ENCODE data around the gene ATP5PF. TPM values are rescaled to one million over a fixed set of nuclear protein-coding genes. Genes with fewer than 3 reads are reported as not detected.

Gene ATP5PF
- total and polyA plus RNA-seq, 2 of the 4 experiments (the other 2 are of a cell fraction) = 76.0 to 190 TPM

- Histone ChIP-seq H3K9me3 (ENCODE audit: control insufficient read depth, insufficient read depth, low read length) (no peaks in the 10 kb centered on the region), H2BK5ac (ENCODE audit: low read depth, low read length, poor library complexity, severe bottlenecking) (no peak overlapping the region), H3K56ac (ENCODE audit: extremely low read depth, insufficient read depth, low read length) (no peak overlapping the region), H3K18ac (ENCODE audit: low read depth, low read length) (no peak overlapping the region), H2AK5ac (ENCODE audit: low read depth, low read length) (no peak overlapping the region), H3K27ac (ENCODE audit: insufficient read depth, low read length) (no peak overlapping the region), H2BK15ac (ENCODE audit: low read depth, low read length) (no peak overlapping the region), H3K27me3 (ENCODE audit: control insufficient read depth, insufficient read depth, low read length) (no peaks in the 10 kb centered on the region), H3K14ac (replicated peaks; ENCODE audit: low read depth, low read length) (no peak overlapping the region), H2AFZ (replicated peaks; ENCODE audit: low read length, poor library complexity) (no peak overlapping the region), H2AK9ac (replicated peaks; ENCODE audit: low read depth, low read length, poor library complexity) (no peak overlapping the region), H3K4ac (ENCODE audit: low read depth, low read length) (no peak overlapping the region), H3K23ac (ENCODE audit: low read depth, low read length) (no peak overlapping the region; the same call in 1 of the 2 replicates), H3K9me1 (ENCODE audit: insufficient read depth, low read length) (no peaks in the 10 kb centered on the region), H2BK120ac (ENCODE audit: low read depth, low read length) (no peak overlapping the region), H4K5ac (ENCODE audit: low read depth, low read length) (no peak overlapping the region), H4K20me1 (ENCODE audit: insufficient read depth, low read length) (no peaks in the 10 kb centered on the region; the same call in 1 of the 2 replicates), H3K36me3 (ENCODE audit: control insufficient read depth, insufficient read depth, low read length) (peaks cover 5% of the 10 kb centered on the region; the same call in 1 of the 2 replicates), H3K4me1 (ENCODE audit: control insufficient read depth, insufficient read depth, low read length) (no peaks in the 10 kb centered on the region), H3K4me3 (ENCODE audit: insufficient read depth, low read depth, low read length) (no peak overlapping the region), H2BK20ac (ENCODE audit: low read depth, low read length) (no peak overlapping the region), H3K9ac (ENCODE audit: low read depth, low read length) (no peak overlapping the region), H3K79me1 (ENCODE audit: low read depth in 1 of 2, low read length in 2 of 2) (peaks cover 5 to 22% of the 10 kb centered on the region in 2 experiments), H4K91ac (ENCODE audit: insufficient read depth, low read depth, low read length) (no peak overlapping the region), H4K8ac (ENCODE audit: low read depth in 2 of 2, low read length in 2 of 2) (no peak overlapping the region), H3K4me2 (ENCODE audit: low read depth, low read length) (no peak overlapping the region)
- intact Hi-C loops (cut with micrococcal nuclease) (no loop called here), in situ Hi-C loops (cut with MboI; ENCODE audit: low sequenced_read_pairs) (no loop called here), dilution Hi-C loops (cut with HindIII; ENCODE audit: low sequenced_read_pairs, unreplicated experiment) (no loop called here)
- ChIA-PET POLR2A (ENCODE audit: unreplicated experiment) (no interaction called here), CTCF (no interaction called here)
- no TSS peak for BruUV-seq (replicated peaks)
- ATAC-seq (ENCODE audit: low read depth) (no peak), DNase-seq (no peak)
- TF ChIP-seq BHLHE40 (IDR thresholded peaks at IDR 0.05; ENCODE audit: low read depth, low read length) (no peak), CTCF (conservative IDR thresholded peaks at IDR 0.05; ENCODE audit: low read depth, low read length) (no peak), MXI1 (IDR thresholded peaks at IDR 0.05; ENCODE audit: borderline replicate concordance, low read depth, low read length) (no peak), FOS (IDR thresholded peaks at IDR 0.05; ENCODE audit: low read depth, low read length) (no peak), POLR2A (IDR thresholded peaks at IDR 0.05; ENCODE audit: low read depth, low read length) (no peak), CEBPB (IDR thresholded peaks at IDR 0.05; ENCODE audit: low read depth, low read length) (no peak), RAD21 (IDR thresholded peaks at IDR 0.05; ENCODE audit: low read length) (no peak), CHD1 (IDR thresholded peaks at IDR 0.05; ENCODE audit: low read depth, low read length) (no peak), SMC3 (IDR thresholded peaks at IDR 0.05; ENCODE audit: low read depth, low read length) (no peak), NFE2L2 (IDR thresholded peaks at IDR 0.05; ENCODE audit: low read depth, low read length) (no peak), RFX5 (IDR thresholded peaks at IDR 0.05; ENCODE audit: low read depth, low read length) (no peak), MAZ (IDR thresholded peaks at IDR 0.05; ENCODE audit: borderline replicate concordance, low read depth, low read length) (no peak), USF2 (IDR thresholded peaks at IDR 0.05; ENCODE audit: low read depth, low read length) (no peak), MAFK (IDR thresholded peaks at IDR 0.05; ENCODE audit: low read depth, low read length) (no peak), RCOR1 (IDR thresholded peaks at IDR 0.05; ENCODE audit: insufficient replicate concordance, low read length) (no peak), ELK1 (IDR thresholded peaks at IDR 0.05; ENCODE audit: borderline replicate concordance, low read depth, low read length) (no peak)
- WGBS, 2 experiments (ENCODE audit: extremely low coverage in 2 of 2, insufficient read length in 1 of 2) = no CpG with 5 or more reads among the region's 3 CpGs
Observed at GRCh38 chr21:25742900-25743299, 8.2 kb upstream of the ATP5PF start.

All from IMR-90 (cell line).